Common myeloid progenitor, CD34-positive (primary cell): Measurements from ENCODE around the gene CLIP4.
"Not testable (repeated sequence)": the region's sequence is repeated elsewhere in the genome, so short reads cannot be mapped to it uniquely, and the experiment has no call there.

Source experiments
- CTCF ChIA-PET: fragments of 350-600 bp; sonication (Branson Sonifier 250); formaldehyde crosslinking; loops from one replicate; lab custom pipeline; 2021; ENCODE audit warnings: antibody characterized with exemption; lab: Charles Lee
- POLR2A ChIA-PET: fragments of 350-600 bp; sonication (Branson Sonifier 250); formaldehyde crosslinking; loops from one replicate; lab custom pipeline; 2021; ENCODE audit warnings: antibody characterized with exemption; lab: Charles Lee
- DNase-seq, 3 donors: peaks; one replicate each; pipeline versions ENCODE4 v3.0.0 to v3.0.0-alpha.2; 2013
- H3K27ac ChIP-seq, 2 experiments: 1 replicate in 1 of 2; 2 replicates in 1 of 2; pipeline ENCODE4 v1.7.0; 2013; ENCODE audit warnings: inconsistent platforms in 2 of 2, low read length in 2 of 2, mild to moderate bottlenecking in 2 of 2, low read depth in 1 of 2, moderate library complexity in 1 of 2; ENCODE audit not compliant: severe bottlenecking in 2 of 2, insufficient read depth in 1 of 2, poor library complexity in 1 of 2
- H3K27me3 ChIP-seq, 5 experiments: replicated peaks in 2 of 5; 1 replicate in 3 of 5; 2 replicates in 2 of 5; pipeline versions ENCODE4 v1.6.1 to v1.7.0; 2013; ENCODE audit warnings: low read length in 4 of 5, mild to moderate bottlenecking in 2 of 5, moderate library complexity in 2 of 5, inconsistent platforms in 1 of 5; ENCODE audit not compliant: insufficient read depth in 5 of 5, control insufficient read depth in 4 of 5
- H3K36me3 ChIP-seq, 4 experiments: 1 replicate in 2 of 4; 2 replicates in 2 of 4; pipeline versions ENCODE4 v1.6.1 to v1.7.0; 2013; ENCODE audit warnings: low read length in 3 of 4, control low read depth in 1 of 4, mild to moderate bottlenecking in 1 of 4; ENCODE audit not compliant: control insufficient read depth in 4 of 4, insufficient read depth in 4 of 4
- H3K4me1 ChIP-seq, 4 experiments: 1 replicate in 3 of 4; 2 replicates in 1 of 4; pipeline versions ENCODE4 v1.6.1 to v1.7.1; 2013; ENCODE audit warnings: low read length in 3 of 4, mild to moderate bottlenecking in 3 of 4, control low read depth in 1 of 4, inconsistent platforms in 1 of 4, moderate library complexity in 1 of 4; ENCODE audit not compliant: control insufficient read depth in 4 of 4, insufficient read depth in 4 of 4; ENCODE audit errors: control extremely low read depth in 1 of 4
- H3K4me3 ChIP-seq, 7 experiments: 1 replicate in 4 of 7; 2 replicates in 3 of 7; pipeline versions ENCODE4 v1.5.1 to v1.7.0; 2013; ENCODE audit warnings: mild to moderate bottlenecking in 7 of 7, low read length in 6 of 7, moderate library complexity in 6 of 7, inconsistent platforms in 2 of 7, low read depth in 2 of 7, control low read depth in 1 of 7; ENCODE audit not compliant: insufficient read depth in 4 of 7, control insufficient read depth in 1 of 7; ENCODE audit errors: extremely low read depth in 1 of 7
- H3K9me3 ChIP-seq, 5 experiments: 1 replicate in 4 of 5; 2 replicates in 1 of 5; pipeline versions ENCODE4 v1.6.1 to v1.7.1; 2013; ENCODE audit warnings: low read length in 4 of 5, mild to moderate bottlenecking in 2 of 5, inconsistent platforms in 1 of 5, low read depth in 1 of 5, moderate library complexity in 1 of 5; ENCODE audit not compliant: control insufficient read depth in 4 of 5, insufficient read depth in 2 of 5; ENCODE audit errors: control extremely low read depth in 1 of 5
- WGBS: methylation state at CpG from one replicate; pipeline ENCODE4 v1.1.5; 2013; ENCODE audit not compliant: insufficient coverage; 5-methylcytosine and 5-hydroxymethylcytosine counted together

CLIP4 gene

GRCh38 chr2:29104688-29105087 lies 10.5 kb upstream of the CLIP4 start:
- WGBS: no CpG with 5 or more reads among the region's 5 CpGs
- POLR2A ChIA-PET: interaction anchor here (0.6 kb wide), 1 partner anchor 53 kb away, joined by 3 read pairs; no protein-coding TSS in a partner anchor
- CTCF ChIA-PET: no interaction called here

GRCh38 chr2:29105375-29105774 lies 9.8 kb upstream of the CLIP4 start:
- ChIA-PET CTCF (interaction anchor here (1.3 kb wide), 1 partner anchor 9 kb away, joined by 5 read pairs; no protein-coding TSS in a partner anchor), POLR2A (no interaction called here)
- Histone ChIP-seq H3K27ac (no peak overlapping the region), H3K36me3 (no peaks in the 10 kb centered on the region), H3K9me3 (no peaks in the 10 kb centered on the region), H3K4me3 (no peak overlapping the region), H3K27me3 (no peaks in the 10 kb centered on the region), H3K4me1 (no peaks in the 10 kb centered on the region)
- 100% methylated on average over 1 of the region's 2 CpGs for WGBS
- no peak for DNase-seq

More at GRCh38 chr2:29104688-29105087, 10.5 kb upstream of the CLIP4 start:
- Histone ChIP-seq H3K9me3 (no peaks in the 10 kb centered on the region), H3K27me3 (no peaks in the 10 kb centered on the region), H3K36me3 (no peaks in the 10 kb centered on the region), H3K4me1 (no peaks in the 10 kb centered on the region), H3K4me3 (no peak overlapping the region), H3K27ac (no peak overlapping the region)
- no peak for DNase-seq

GRCh38 chr2:29106256-29106655 lies 9.0 kb upstream of the CLIP4 start:
- H3K27ac ChIP-seq: no peak overlapping the region
- H3K27me3 ChIP-seq: no peaks in the 10 kb centered on the region
- no peaks in the 10 kb centered on the region for H3K36me3 ChIP-seq
- DNase-seq: no peak
- H3K9me3 ChIP-seq: no peaks in the 10 kb centered on the region
- H3K4me1 ChIP-seq: no peaks in the 10 kb centered on the region
- ChIA-PET POLR2A (no interaction called here), CTCF (interaction anchor here (1.3 kb wide), 2 partner anchors 9 to 10 kb away, joined by 5 to 6 read pairs; no protein-coding TSS in a partner anchor)
- WGBS: 86% methylated on average over 1 of the region's 3 CpGs
- H3K4me3 ChIP-seq: no peak overlapping the region

GRCh38 chr2:29106980-29107388 lies 8.2 kb upstream of the CLIP4 start:
- POLR2A ChIA-PET: no interaction called here

GRCh38 chr2:29107547-29107946 lies 7.7 kb upstream of the CLIP4 start:
- DNase-seq, H3K9me3 ChIP-seq, H3K27me3 ChIP-seq, H3K27ac ChIP-seq, POLR2A ChIA-PET, H3K36me3 ChIP-seq, H3K4me3 ChIP-seq, H3K4me1 ChIP-seq: not testable (repeated sequence)
- WGBS: 96% methylated on average over 3 of the region's 3 CpGs
- CTCF ChIA-PET: interaction anchor here (1.3 kb wide), 1 partner anchor 9 kb away, joined by 6 read pairs; no protein-coding TSS in a partner anchor

More at GRCh38 chr2:29106980-29107388, 8.2 kb upstream of the CLIP4 start:
- DNase-seq: no peak
- H3K27ac ChIP-seq: no peak overlapping the region
- no peaks in the 10 kb centered on the region for H3K27me3 ChIP-seq
- H3K9me3 ChIP-seq: no peaks in the 10 kb centered on the region
- CTCF ChIA-PET: interaction anchor here (1.3 kb wide), 1 partner anchor 10 kb away, joined by 6 read pairs; no protein-coding TSS in a partner anchor
- H3K4me3 ChIP-seq: no peak overlapping the region
- no peaks in the 10 kb centered on the region for H3K4me1 ChIP-seq
- no peaks in the 10 kb centered on the region for H3K36me3 ChIP-seq
- WGBS: 100% methylated on average over 1 of the region's 2 CpGs

- H3K9me3 ChIP-seq: no peaks in the 10 kb centered on the region
- no peaks in the 10 kb centered on the region for H3K36me3 ChIP-seq
- ChIA-PET CTCF (no interaction called here), POLR2A (no interaction called here)
- no peaks in the 10 kb centered on the region for H3K27me3 ChIP-seq
- no peak overlapping the region for H3K4me3 ChIP-seq
- DNase-seq: no peak
- WGBS: 100% methylated on average over 5 of the region's 8 CpGs
- H3K4me1 ChIP-seq: no peaks in the 10 kb centered on the region
- no peak overlapping the region for H3K27ac ChIP-seq
These were observed 7.0 kb upstream of the CLIP4 start for GRCh38 chr2:29108225-29108624.

GRCh38 chr2:29109246-29109645 lies 6.0 kb upstream of the CLIP4 start:
- CTCF ChIA-PET: no interaction called here
- no peaks in the 10 kb centered on the region for H3K9me3 ChIP-seq
- DNase-seq: no peak
- 100% methylated on average over 1 of the region's 2 CpGs for WGBS
- H3K27me3 ChIP-seq: no peaks in the 10 kb centered on the region
- no peak overlapping the region for H3K4me3 ChIP-seq
- POLR2A ChIA-PET: no interaction called here
- H3K4me1 ChIP-seq: peaks cover 0 to 4% (median under 1%) of the 10 kb centered on the region in 4 experiments
- H3K27ac ChIP-seq: no peak overlapping the region
- no peaks in the 10 kb centered on the region for H3K36me3 ChIP-seq
